Activated CD4-positive, alpha-beta T cell treated with anti-CD3 and anti-CD28 coated beads for 48 hours (primary cell): ENCODE measurements around the gene TUBGCP2.

Experiments used
- DNase-seq: peaks from one replicate; pipeline ENCODE4 v3.0.0-alpha.2; 2020

The TUBGCP2 gene

DNA sequence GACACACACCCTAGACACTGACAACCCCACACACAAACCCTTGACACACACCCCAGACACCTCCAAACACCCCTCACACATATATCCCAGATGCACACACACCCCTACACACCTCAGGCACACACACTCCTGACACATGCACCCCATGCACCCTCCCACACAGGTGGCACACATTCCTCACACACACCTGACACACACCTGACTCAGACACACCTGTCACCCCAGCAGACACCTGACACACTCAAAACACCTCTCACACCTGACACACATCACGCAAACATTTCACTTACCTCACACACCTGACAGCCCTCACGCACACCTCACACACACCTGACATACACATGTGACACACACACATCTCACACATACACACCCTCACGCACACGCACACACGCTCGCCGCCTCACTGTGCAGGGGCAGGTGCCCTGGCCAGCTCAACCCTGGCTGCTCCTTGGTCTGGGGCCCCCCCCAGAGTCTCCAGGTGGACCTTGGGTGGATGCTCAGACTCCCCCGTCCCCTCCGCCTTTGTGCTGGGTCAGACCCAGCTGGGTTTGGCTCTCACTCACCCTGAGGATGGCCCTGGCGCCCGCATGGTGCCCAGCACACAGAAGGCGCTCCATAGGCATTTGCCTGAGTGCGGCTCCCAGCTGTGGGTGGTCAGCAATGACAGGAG, 31.2 kb upstream of the TUBGCP2 start:
- no peak for DNase-seq

DNA sequence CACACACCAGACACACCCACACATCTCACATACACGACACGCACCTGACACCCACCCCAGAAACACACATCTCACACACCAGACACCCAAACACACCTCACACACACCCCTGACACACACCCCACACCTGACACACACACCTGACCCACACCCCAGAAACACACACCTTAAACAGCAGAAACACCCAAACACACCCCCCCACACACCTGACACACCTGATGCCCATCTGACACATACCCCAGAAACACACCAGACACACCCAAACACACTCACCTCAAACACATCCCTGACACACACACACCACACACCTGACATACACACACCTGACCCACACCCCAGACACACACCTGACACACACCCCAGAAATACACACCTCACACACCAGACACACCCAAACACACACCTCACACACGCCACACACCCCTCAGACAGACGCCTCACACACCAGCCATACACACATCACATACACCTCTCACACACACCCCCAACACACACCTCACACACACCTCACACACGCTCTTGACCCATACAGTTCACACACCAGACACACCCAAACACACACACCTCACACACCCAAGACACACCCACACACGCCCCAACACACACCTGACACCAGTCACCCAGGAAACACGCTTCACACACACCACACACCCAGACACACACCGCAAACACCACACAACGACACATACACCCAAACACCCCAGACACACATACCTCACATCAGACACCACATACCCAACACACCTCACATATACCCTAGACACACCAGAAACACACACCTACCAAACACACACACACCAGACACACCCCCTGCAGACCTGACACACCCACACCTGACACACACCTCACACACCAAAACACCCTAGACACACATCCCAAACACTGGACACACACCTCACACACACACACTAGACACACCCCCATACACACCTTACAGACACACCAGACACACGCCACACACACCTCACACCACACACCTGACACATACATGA, 29.7 kb upstream of the TUBGCP2 start:
- no peak for DNase-seq

GRCh38 chr10:133337370-133337725, 28.7 kb upstream of the TUBGCP2 start:
- no peak for DNase-seq

- DNase-seq: peak; percentile 76
Measured at GRCh38 chr10:133336577-133337369, 28.1 kb upstream of the TUBGCP2 start, which contains the start of gene CALY. Gene CALY, minus strand, starts transcription at chr10:133336896. Its CDS starts 7,907 bp downstream, at chr10:133328989.

DNA sequence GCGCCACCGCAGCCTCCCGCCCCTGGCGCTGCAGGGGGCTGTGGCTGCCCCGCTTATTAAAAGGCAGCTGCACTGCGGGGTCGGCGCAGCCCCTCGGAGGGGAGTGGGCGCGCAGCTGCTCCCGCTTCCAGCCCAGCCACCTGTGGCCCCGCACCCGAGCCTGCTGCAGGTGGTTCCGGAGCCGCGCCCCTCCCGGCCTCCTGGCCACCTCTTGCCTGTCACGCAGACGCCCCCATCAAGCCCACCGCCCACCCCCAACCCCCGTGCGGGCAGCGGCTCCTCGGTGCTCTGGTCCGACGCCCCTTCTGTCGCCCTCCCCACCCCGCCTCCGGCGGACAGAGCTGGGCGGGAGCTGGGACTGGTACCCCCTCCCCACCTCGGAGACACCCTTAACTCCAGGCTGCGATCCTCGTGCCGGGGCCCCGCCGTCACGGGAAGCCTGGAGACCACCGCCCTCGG, 27.5 kb upstream of the TUBGCP2 start:
- no peak for DNase-seq

- peak; percentile 83 for DNase-seq
Measured at GRCh38 chr10:133335246-133336117, 26.8 kb upstream of the TUBGCP2 start.

GRCh38 chr10:133334503-133335245, 26.0 kb upstream of the TUBGCP2 start:
- DNase-seq: peak; percentile 50

DNA sequence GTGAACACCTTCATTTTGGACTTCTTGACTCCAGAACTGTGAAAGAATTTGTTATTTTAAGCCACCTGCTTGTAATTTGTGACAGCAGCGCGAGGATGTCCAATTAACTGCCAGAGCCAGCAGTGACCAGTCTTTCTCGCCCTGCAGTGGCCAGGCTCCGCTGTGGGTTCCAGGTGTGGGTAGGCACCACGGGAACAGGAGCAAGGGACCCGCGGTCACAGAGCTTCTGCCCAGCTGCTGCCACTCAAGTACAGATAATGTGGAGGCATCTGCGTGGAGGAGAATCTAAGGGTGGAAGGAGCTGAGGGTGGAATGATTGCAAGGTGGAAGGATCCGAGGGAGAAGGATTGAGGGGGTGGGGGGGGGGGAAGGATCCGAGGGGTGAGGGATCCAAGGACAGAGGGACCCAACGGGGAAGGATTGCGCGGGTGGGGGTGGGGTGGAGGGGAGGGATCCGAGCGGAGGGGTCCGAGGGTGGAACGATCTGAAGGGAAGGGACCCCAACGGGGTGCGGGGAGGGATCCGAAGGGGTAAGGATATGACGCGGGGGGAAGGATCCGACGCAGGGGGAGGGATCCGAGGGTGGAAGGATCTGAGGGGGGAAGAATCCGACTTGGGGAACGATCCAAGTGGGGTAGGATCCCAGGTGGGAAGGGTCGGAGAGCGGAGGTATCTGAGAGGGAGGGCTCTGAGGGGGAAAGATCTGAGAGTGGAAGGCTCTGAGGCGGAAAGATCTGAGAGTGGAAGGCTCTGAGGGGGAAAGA, 24.4 kb upstream of the TUBGCP2 start:
- no peak for DNase-seq

- DNase-seq: peak; percentile 93
Measured at GRCh38 chr10:133329491-133330202, 21.0 kb upstream of the TUBGCP2 start.

DNA sequence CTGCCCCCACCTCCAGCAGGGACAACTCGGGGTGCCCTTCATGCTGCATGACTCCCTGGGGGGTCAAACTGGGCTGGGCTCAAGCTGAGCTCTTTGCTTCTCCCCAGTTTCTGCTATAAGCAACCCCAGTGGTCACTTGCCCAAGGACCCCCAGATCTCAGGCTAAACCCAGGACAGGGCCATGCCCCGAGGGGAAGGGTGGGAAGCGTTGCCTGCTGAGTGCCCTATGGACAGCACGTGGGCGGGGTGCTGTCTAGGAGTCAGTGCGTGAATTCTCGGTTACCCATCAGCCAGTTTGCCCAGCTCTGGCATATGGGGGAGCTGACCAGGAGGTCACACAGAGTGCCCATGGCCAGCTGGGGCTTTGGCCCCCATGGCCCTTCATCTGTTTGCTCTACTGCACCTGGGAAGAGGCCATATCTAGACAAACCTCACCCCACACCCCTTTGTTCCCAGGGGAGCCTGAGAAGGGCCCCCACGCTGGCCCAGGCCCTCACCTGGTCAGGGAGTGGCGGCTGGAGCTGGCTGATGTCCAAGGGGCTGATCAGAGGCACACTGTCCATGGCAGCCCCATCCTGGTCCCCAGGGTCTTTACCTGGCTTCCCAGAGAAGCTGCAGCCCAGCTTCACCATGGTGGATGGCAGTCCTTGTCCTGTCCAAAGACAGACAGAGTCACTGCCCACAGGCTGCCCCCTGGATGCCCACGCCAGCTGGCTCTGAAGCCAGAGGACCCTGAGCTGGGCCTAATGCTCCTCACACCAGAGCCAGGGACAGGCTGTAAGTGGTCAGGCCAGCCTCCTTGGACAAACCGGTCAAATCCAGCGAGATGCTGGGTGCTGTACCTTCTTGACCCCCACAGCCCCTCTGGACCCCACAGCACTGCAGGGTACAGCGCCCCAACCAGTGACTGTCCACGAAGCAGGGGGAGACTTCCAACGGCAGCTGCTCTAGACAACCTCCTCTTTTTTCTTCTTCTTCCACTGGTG, 20.0 kb upstream of the TUBGCP2 start:
- DNase-seq: no peak

DNA sequence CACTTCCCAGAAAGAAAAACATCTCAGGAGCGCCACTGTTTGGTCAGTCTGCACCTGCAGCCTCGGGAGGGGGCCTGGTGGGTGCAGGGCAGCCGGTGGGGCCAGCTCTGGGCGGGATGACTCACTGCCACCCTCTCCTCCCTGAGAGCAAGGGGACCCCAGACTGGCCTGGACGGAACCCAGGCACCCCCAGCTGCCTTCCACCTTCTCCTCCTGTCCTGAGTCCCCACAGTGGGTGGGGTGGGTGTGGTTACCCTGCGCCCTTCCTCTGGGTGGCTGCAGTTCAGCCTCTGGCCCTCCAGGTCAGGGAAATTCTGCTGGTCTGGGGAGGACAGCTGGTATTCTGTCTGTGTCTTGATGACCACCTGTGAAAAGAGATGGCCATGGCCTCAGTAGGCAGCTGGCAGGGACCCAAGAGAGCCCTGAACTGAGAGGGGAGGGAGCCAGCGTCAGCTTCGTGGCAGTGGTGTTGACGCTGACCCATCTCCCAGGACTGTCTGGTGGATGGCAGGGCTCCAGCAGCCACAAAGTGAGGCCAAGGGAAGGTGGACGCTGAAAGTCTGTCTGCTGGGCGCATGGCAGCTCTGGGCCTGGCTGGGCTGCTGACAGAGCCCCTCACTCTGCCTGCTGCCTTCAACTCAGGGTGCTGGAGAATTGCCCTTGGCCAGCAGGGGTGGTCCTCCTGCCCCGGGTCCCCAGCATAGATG, 19.1 kb upstream of the TUBGCP2 start:
- no peak for DNase-seq

- no peak for DNase-seq
Measured at GRCh38 chr10:133326745-133327650, 18.3 kb upstream of the TUBGCP2 start.

- no peak for DNase-seq
Measured at GRCh38 chr10:133326223-133326551, 17.5 kb upstream of the TUBGCP2 start.

DNA sequence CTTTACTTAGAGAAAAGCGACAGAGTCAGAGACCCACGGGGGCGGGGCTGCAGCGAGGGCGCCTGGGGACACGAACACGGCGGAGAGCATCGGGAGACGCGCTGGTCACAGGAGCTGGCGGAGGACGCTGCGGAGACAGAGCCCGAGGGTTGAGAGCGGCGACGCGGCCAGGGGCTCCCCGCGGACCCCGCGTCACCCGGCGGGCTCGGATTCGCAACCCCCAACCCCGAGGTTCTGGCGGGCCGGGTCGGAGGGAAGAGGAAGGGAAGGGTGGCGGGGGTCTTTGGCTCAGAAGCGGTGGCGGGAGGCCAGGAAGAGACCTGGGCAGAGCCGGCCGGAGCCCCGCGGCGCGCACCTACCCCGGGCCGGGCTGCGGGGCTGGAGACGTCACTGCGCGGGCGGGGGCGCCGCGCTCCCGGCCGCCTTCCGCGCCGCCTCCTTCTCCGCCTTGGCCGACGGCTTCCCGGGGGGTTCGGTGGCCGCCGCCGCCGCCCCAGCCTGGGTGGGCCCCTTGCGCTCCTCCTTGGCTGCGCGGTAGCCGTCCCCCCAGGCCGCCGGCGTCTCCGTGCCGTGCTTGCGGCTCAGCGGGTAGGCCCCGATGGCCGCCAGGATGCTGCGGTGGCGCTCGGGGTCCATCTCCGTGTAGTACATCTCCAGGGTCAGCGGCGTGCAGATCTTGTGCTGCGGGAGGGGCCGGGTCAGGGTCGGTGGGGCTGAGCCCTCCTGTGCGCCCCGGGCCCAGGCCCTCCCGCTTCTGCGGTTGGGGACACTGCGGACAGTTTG, 17.0 kb upstream of the TUBGCP2 start:
- DNase-seq: no peak

- DNase-seq: no peak
Measured at GRCh38 chr10:133324857-133325260, 16.2 kb upstream of the TUBGCP2 start.

DNA sequence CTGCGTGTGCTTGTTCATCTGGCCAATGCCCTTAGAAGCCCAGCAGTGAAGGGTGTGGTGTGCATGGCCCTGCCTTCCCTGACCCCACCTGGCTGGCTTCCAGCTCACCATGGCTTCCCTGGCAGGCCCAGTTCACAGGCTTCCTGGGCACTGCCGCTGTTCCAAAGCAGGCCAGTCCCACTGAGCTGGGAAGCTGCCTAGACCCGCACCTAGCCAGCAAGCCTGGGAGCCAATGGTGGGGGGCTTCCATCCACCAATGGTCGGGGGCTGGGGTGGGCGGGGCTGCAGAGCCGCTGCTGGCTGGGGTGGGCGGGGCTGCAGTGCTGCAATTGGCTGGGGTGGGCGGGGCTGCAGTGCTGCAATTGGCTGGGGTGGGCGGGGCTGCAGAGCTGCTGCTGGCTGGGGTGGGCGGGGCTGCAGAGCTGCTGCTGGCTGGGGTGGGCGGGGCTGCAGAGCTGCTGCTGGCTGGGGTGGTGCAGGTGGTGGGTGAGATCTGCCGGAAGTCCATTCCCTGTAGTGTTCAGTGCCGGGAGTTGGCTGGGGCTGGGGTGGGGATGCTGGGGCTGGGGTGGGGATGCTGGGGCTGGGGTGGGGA, 15.6 kb upstream of the TUBGCP2 start:
- peak; percentile 79 for DNase-seq
